Hepatocyte (in vitro differentiated cells): Measurements from ENCODE around the gene OPTC. TPM values are rescaled to one million over a fixed set of nuclear protein-coding genes. Genes with fewer than 3 reads are reported as not detected.

Source experiments
- DNase-seq: peaks from one replicate; pipeline ENCODE4 v3.0.0-alpha.2; 2016; ENCODE audit warnings: low spot score
- H2AFZ ChIP-seq: fragments of 200-600 bp; sonication (generic); 2 replicates; pipeline ENCODE4 v1.6.0; 2016; ENCODE audit warnings: antibody characterized with exemption, mild to moderate bottlenecking
- H3K27ac ChIP-seq: fragments of 200-600 bp; sonication (generic); 2 replicates; pipeline ENCODE4 v1.5.1; 2016; ENCODE audit warnings: mild to moderate bottlenecking
- H3K27me3 ChIP-seq: fragments of 200-600 bp; sonication (generic); 2 replicates; pipeline ENCODE4 v1.6.1; 2016
- H3K36me3 ChIP-seq: fragments of 200-600 bp; sonication (generic); replicated peaks from 2 replicates; pipeline ENCODE4 v1.5.1; 2016; ENCODE audit warnings: low read depth; ENCODE audit not compliant: insufficient read depth
- H3K4me1 ChIP-seq: fragments of 200-600 bp; sonication (generic); 2 replicates; pipeline ENCODE4 v1.5.1; 2016; ENCODE audit warnings: mild to moderate bottlenecking, moderate library complexity; ENCODE audit not compliant: insufficient read depth
- H3K4me2 ChIP-seq: fragments of 200-600 bp; sonication (generic); 2 replicates; pipeline ENCODE4 v1.6.0; 2016
- H3K4me3 ChIP-seq: fragments of 200-600 bp; sonication (generic); 2 replicates; pipeline ENCODE4 v1.5.1; 2016; ENCODE audit warnings: mild to moderate bottlenecking
- H3K79me2 ChIP-seq: fragments of 200-600 bp; sonication (generic); 2 replicates; pipeline ENCODE4 v1.6.0; 2017; ENCODE audit warnings: mild to moderate bottlenecking
- H3K9me2 ChIP-seq: fragments of 200-600 bp; sonication (generic); replicated peaks from 2 replicates; pipeline ENCODE4 v1.6.0; 2017; ENCODE audit warnings: mild to moderate bottlenecking; ENCODE audit not compliant: insufficient read depth
- H3K9me3 ChIP-seq: fragments of 200-600 bp; sonication (generic); 2 replicates; pipeline ENCODE4 v1.5.1; 2016; ENCODE audit warnings: low read depth, mild to moderate bottlenecking
- H4K20me1 ChIP-seq: fragments of 200-600 bp; sonication (generic); 2 replicates; pipeline ENCODE4 v1.6.0; 2016; ENCODE audit warnings: mild to moderate bottlenecking; ENCODE audit not compliant: insufficient read depth, poor library complexity, severe bottlenecking
- EZH2 ChIP-seq: fragments of 200-600 bp; sonication (generic); IDR thresholded peaks from 2 replicates; pipeline ENCODE4 v1.6.1; 2016; ENCODE audit warnings: antibody characterized with exemption, mild to moderate bottlenecking, borderline replicate concordance
- EZH2phosphoT487 ChIP-seq: fragments of 200-600 bp; sonication (generic); IDR thresholded peaks from one replicate; pipeline ENCODE4 v1.6.1; 2018; ENCODE audit warnings: antibody characterized with exemption, mild to moderate bottlenecking, low read depth, moderate library complexity; ENCODE audit not compliant: unreplicated experiment, severe bottlenecking
- WGBS: methylation state at CpG from one replicate; pipeline ENCODE4 v1.1.6; 2016; ENCODE audit warnings: low lambda C conversion rate; ENCODE audit errors: missing lambda C conversion rate; 5-methylcytosine and 5-hydroxymethylcytosine counted together
- polyA plus RNA-seq: library from polyadenylated mRNA; unstranded; fragments of >200 nt; fragmentation: Nextera tagmentation; extraction: Ambion mirVana; gene quantifications from 2 replicates; pipeline ENCODE4 v1.2.1, GENCODE V29; 2016
- total RNA-seq: library from RNA; depleted of rRNA; stranded (reverse); fragments of >200 nt; gene quantifications from 2 replicates; pipeline ENCODE4 v1.2.3, GENCODE V29; 2014
- TF ChIP-seq, protein P1 (sequence below): fragments of 200-600 bp; sonication (generic); IDR thresholded peaks from 2 replicates; pipeline ENCODE4 v1.5.1; 2016; ENCODE audit warnings: antibody characterized with exemption, mild to moderate bottlenecking; ENCODE audit not compliant: poor library complexity

Gene OPTC
- total and polyA plus RNA-seq, 2 experiments from 2014 or later: 0.28 TPM; not detected in 1

DNA sequence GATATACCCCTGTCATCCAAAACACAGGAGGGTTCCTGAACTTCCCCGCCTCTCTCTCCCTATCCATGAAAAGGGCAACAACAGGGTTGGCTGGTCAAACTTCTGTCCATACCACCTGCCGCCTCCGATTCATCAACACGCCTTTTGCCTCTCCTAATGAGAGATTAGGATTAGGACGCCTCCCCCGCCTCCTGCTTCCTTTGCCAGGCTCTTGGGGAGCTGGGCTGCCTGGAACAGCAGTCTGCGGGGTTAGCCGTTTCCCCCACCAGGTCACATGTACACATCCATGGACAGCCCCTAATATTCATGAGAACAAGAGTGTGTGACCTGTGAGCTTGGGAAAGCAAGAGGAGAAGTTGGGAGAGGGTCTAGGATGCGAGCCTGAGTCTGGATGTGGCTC lies 2.3 kb upstream of the OPTC start:
- TF ChIP-seq, protein P1, sequence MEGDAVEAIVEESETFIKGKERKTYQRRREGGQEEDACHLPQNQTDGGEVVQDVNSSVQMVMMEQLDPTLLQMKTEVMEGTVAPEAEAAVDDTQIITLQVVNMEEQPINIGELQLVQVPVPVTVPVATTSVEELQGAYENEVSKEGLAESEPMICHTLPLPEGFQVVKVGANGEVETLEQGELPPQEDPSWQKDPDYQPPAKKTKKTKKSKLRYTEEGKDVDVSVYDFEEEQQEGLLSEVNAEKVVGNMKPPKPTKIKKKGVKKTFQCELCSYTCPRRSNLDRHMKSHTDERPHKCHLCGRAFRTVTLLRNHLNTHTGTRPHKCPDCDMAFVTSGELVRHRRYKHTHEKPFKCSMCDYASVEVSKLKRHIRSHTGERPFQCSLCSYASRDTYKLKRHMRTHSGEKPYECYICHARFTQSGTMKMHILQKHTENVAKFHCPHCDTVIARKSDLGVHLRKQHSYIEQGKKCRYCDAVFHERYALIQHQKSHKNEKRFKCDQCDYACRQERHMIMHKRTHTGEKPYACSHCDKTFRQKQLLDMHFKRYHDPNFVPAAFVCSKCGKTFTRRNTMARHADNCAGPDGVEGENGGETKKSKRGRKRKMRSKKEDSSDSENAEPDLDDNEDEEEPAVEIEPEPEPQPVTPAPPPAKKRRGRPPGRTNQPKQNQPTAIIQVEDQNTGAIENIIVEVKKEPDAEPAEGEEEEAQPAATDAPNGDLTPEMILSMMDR: no peak
- no peak for TF ChIP-seq EZH2

GRCh38 chr1:203492082-203492747 lies 1.7 kb upstream of the OPTC start:
- Histone ChIP-seq H4K20me1 (no peaks in the 10 kb centered on the region), H3K36me3 (no peaks in the 10 kb centered on the region), H3K27ac (no peak overlapping the region), H3K79me2 (no peaks in the 10 kb centered on the region), H3K9me3 (no peaks in the 10 kb centered on the region), H3K9me2 (no peaks in the 10 kb centered on the region), H2AFZ (no peak overlapping the region), H3K4me2 (no peak overlapping the region), H3K4me1 (peaks cover under 1% of the 10 kb centered on the region), H3K4me3 (no peak overlapping the region), H3K27me3 (no peaks in the 10 kb centered on the region)
- WGBS: 56% methylated on average over 8 of the region's 8 CpGs
- TF ChIP-seq, protein P1: no peak
- TF ChIP-seq EZH2 (no peak), EZH2phosphoT487 (no peak)
- no peak for DNase-seq

More for the DNA sequence above, 2.3 kb upstream of the OPTC start:
- no peaks in the 10 kb centered on the region for H3K9me2 ChIP-seq
- H3K4me2 ChIP-seq: no peak overlapping the region
- H3K27ac ChIP-seq: no peak overlapping the region
- 73% methylated on average over 9 of the region's 9 CpGs for WGBS
- H4K20me1 ChIP-seq: no peaks in the 10 kb centered on the region
- H3K4me3 ChIP-seq: no peak overlapping the region
- no peaks in the 10 kb centered on the region for H3K36me3 ChIP-seq
- no peaks in the 10 kb centered on the region for H3K79me2 ChIP-seq
- peaks cover 5% of the 10 kb centered on the region for H3K4me1 ChIP-seq
- H2AFZ ChIP-seq: no peak overlapping the region
- H3K27me3 ChIP-seq: no peaks in the 10 kb centered on the region
- H3K9me3 ChIP-seq: no peaks in the 10 kb centered on the region
- no peak for DNase-seq

DNA sequence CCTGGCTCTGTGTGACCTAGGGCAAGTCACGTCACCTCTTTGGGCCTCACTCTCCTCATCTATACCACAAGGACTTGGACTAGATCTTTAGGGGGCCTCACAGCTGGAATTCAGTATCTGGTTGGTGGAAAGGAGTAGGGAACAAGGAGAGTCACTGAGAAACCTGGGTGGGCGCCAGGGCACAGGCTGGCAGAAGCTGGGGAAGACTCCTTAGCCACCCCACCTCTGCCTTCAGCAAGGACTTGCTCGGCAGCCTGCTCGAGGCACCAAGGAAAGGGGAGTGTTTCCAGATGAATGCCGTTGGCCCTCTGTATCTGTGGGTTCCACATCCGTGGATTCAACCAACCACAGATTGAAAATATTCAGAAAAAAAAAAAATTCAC lies 1.2 kb upstream of the OPTC start:
- DNase-seq: no peak
- Histone ChIP-seq H3K4me2 (no peak overlapping the region), H2AFZ (no peak overlapping the region), H3K4me3 (no peak overlapping the region), H3K9me2 (no peaks in the 10 kb centered on the region), H3K27ac (no peak overlapping the region), H3K79me2 (no peaks in the 10 kb centered on the region), H3K36me3 (no peaks in the 10 kb centered on the region), H4K20me1 (no peaks in the 10 kb centered on the region), H3K4me1 (no peaks in the 10 kb centered on the region), H3K27me3 (no peaks in the 10 kb centered on the region), H3K9me3 (no peaks in the 10 kb centered on the region)
- TF ChIP-seq EZH2: no peak
- TF ChIP-seq, protein P1: no peak
- no peak for TF ChIP-seq EZH2phosphoT487
- 92% methylated on average over 6 of the region's 6 CpGs for WGBS
